Omental fat pad (tissue), 4 donors: ENCODE results near the gene SPATA31E1. TPM values are rescaled to one million over a fixed set of nuclear protein-coding genes. Genes with fewer than 3 reads are reported as not detected.

ENCODE experiments used
- ATAC-seq: fragments of 150-250 bp; one replicate; pipeline ENCODE4 v1.9.1; 2016; ENCODE audit warnings: mild to moderate bottlenecking, moderate library complexity; ENCODE audit not compliant: low FRiP score
- DNase-seq: peaks from one replicate; pipeline ENCODE4 v3.0.0-alpha.2; 2019; ENCODE audit warnings: low spot score
- total RNA-seq, 4 donors: library from RNA; depleted of rRNA; stranded (reverse); fragments of >200 nt; gene quantifications; one replicate each; pipeline ENCODE4 v1.1.0, GENCODE V29; 2016
- TF ChIP-seq, protein P1 (sequence below), 3 donors: fragments of 450-650 bp; IDR thresholded peaks; one replicate each; pipeline ENCODE4 v1.5.1; 2016 to 2017; ENCODE audit warnings: antibody characterized with exemption in 3 of 3, mild to moderate bottlenecking in 3 of 3, moderate library complexity in 2 of 3

The SPATA31E1 gene
- total RNA-seq, 4 donors from 2014 or later: not detected

DNA sequence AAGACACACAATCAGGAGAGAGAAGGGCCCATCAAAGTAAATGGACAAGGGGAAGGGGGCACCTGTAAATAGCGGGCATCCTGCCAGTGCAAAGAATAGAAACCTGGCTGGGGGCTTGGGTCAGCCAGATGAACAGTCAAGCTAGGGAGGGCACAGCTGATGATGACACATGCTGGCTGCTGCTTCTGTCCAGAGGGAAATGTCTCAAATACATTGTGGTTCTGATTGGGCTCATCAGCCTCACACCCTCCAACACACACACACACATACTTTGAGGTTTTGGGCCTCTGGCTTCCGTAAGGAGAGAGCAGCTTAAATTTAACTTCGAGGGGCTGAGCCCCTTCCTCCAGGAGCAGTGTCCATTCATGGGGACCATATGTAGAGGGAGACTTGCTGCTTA lies 27.6 kb upstream of the SPATA31E1 start:
- DNase-seq (no peak), ATAC-seq (no peak)
- TF ChIP-seq, protein P1, sequence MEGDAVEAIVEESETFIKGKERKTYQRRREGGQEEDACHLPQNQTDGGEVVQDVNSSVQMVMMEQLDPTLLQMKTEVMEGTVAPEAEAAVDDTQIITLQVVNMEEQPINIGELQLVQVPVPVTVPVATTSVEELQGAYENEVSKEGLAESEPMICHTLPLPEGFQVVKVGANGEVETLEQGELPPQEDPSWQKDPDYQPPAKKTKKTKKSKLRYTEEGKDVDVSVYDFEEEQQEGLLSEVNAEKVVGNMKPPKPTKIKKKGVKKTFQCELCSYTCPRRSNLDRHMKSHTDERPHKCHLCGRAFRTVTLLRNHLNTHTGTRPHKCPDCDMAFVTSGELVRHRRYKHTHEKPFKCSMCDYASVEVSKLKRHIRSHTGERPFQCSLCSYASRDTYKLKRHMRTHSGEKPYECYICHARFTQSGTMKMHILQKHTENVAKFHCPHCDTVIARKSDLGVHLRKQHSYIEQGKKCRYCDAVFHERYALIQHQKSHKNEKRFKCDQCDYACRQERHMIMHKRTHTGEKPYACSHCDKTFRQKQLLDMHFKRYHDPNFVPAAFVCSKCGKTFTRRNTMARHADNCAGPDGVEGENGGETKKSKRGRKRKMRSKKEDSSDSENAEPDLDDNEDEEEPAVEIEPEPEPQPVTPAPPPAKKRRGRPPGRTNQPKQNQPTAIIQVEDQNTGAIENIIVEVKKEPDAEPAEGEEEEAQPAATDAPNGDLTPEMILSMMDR (IDR thresholded peaks at IDR 0.05): no peak

DNA sequence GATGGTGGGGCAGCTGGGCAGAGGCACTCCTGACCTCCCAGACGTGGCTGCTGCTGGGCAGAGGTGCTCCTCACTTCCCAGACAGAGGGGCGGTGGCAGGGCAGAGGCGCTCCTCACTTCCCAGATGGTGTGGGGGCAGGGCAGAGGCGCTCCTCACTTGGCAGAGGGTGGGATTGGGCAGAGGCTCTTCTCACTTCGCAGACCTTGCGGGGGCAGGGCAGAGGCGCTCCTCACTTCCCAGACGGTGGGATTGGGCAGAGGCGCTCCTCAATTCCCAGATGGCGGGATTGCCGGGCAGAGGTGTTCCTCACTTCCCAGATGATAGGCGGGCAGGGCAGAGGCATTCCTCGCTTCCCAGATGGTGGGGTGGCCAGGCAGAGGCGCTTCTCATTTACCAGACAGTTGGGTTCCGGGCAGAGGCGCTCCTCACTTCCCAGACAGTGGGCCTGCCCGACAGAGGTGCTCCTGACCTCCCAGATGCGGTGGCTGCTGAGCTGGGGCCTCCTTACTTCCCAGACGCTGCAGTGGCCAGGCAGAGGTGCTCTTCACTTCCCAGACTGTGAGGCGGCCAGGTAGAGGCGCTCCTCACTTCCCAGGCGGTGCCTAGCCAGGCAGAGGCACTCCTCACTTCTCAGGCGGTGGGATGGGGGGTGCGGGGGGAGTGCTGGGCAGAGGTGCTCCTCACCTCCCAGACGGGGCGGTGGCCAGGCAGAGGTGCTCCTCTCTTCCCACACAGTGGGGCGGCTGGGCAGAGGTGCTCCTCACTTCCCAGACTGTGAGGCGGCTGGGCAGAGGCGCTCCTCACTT lies 25.3 kb upstream of the SPATA31E1 start:
- ATAC-seq (no peak), DNase-seq (no peak)
- TF ChIP-seq, protein P1 (IDR thresholded peaks at IDR 0.05): no peak

DNA sequence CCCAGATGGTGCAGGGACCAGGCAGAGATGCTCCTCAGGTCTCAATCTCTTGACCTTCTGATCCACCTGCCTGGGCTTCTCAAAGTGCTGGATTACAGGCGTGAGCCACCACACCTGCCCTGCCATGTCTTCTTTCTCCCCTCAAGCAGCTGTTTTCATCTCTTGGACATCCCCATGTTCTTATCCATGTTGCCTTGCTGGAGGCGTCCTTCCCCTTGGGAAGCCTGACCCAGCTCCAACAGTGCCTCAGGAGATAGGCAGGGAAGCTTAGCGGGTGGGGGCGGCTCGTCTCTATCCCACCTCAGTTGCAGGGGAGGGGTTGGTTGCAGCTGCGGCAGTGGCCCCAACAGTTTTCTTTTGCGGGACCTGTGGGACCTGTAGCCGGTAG lies 24.7 kb upstream of the SPATA31E1 start:
- TF ChIP-seq, protein P1 (IDR thresholded peaks at IDR 0.05): no peak
- DNase-seq: no peak
- no peak for ATAC-seq

DNA sequence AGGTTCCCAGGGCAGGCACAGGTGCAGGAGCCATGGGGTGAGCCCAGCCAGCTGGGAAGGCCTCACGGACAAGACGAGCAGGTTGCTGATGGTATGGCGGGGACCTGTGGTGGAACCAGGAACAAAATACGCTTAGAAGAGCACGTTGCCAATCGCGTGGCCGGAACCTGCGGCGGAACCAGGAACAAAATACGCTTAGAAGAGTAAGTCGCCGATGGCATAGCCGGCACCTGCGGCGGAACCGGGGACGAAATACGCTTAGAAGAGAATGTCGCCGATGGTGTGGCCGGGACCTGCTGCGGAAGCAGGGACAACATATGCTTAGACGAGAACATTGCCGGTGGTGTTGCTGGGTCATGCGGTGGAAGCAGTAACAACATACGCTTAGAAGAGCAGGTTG lies 23.5 kb upstream of the SPATA31E1 start:
- TF ChIP-seq, protein P1 (IDR thresholded peaks at IDR 0.05): no peak
- ATAC-seq (no peak), DNase-seq (no peak)

DNA sequence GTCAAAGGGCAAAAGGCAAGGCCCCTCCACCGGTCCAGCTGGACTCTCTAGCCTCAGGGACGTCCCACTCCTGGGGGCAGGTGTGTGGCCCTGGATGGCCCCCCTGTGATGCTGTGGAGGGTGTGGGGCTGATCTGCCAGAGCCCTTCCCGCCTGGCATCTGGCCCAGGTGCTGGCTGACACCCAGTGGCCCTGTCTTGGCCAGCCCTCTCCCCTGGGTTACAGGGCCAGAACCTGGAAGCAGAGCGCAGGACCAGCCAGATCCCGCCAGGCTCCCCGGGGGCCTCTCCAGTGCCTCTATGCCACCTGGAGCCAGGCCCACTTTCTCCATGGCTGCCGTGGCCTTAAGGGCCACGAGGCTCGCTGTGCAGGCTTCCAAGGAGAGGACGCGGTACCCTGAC lies 22.9 kb upstream of the SPATA31E1 start:
- no peak for DNase-seq
- TF ChIP-seq, protein P1 (IDR thresholded peaks at IDR 0.05): no peak
- ATAC-seq: no peak

DNA sequence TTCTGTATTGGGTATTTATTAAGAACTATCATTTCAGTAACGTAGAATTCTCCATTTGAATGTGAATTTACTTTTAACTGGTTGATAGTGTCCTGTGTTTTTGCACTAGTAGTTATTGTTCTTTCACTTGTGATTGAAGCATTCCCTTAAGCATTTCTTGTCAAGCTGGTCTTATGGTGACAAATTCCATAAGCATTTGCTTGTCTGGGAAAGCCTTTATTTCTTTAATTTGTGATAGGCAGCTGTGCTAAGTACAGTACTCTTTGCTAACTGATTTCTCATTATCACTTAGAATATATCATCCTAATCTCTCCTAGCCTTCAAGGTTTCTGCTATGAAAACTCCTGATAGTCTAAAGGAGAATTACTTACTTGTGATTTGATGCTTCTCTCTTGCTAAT lies 21.3 kb upstream of the SPATA31E1 start:
- no peak for DNase-seq
- no peak for ATAC-seq
- TF ChIP-seq, protein P1 (IDR thresholded peaks at IDR 0.05): no peak
